ENCODE data around the gene SPI1.

Gene SPI1

GRCh38 chr11:47357985-47358730, 20.2 kb downstream of the SPI1 start:
- no peak for DNase-seq (ENCODE audit: low spot score)

- DNase-seq (ENCODE audit: low spot score) = no peak
Measured at GRCh38 chr11:47356998-47357329, 21.4 kb downstream of the SPI1 start.

DNA sequence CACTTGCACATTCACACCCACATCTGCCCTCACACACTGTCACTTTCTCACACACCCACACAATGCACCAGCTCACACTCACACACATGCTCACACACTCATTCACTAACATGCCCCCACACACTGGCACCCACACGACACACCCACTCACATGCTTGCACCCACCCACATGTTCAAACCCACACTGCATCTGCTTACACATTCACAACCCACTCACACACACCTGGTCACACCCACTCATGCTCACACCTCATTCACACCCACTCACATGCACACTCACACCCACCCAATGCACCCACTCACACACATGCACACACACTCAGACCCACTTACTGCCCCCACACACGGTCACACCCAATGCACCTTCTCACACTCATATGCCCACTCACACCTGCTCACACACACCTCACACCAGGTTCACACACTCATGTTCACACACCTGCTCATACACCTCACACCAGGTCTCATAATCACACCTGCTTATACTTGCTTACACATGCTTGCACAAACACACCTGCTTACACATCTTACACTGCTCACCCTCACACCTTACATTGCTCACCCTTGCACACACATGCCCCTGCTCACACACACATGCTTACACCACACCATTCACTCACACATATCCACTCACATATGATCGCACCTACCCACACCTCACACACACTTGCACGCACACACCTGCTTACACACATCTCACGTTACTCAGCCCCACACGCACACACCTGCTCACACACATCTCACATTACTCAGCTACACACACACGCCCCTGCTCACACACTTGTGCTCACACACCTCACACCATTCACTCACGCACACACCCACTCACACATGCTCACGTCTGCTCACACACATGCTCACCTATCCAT, 22.0 kb downstream of the SPI1 start:
- no peak for DNase-seq (ENCODE audit: low spot score)

DNA sequence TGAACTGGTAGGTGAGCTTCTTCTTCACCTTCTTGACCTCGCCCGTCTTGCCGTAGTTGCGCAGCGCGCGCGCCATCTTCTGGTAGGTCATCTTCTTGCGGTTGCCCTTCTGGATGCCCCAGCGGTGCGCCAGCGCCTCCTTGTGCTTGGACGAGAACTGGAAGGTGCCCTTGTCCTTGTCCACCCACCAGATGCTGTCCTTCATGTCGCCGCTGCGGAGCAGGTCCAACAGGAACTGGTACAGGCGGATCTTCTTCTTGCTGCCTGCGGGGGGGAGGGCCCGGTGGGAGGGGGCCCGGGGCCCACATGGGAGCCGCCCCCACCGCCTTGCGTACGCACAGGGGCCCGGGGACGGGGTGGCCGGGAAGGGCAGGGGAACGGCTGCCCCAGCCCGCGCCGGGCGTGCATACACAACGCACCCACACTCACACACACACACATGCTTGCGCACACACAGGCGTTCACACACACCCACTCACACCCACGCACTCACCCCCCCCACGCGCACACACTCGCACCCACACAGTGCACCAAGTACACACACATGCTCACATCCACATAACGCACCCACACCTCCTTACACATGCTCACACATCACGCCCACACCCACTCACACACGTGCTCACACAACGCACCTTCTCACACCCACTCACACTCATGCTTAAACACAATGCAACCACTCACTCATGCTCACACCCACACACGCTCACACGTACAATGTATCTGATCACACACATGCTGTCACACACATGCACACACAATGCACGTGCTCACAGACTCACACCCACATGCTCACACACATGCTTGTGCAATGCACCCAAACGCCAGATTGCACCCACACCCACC, 22.8 kb downstream of the SPI1 start:
- DNase-seq (ENCODE audit: low spot score) = peak; percentile 89

DNA sequence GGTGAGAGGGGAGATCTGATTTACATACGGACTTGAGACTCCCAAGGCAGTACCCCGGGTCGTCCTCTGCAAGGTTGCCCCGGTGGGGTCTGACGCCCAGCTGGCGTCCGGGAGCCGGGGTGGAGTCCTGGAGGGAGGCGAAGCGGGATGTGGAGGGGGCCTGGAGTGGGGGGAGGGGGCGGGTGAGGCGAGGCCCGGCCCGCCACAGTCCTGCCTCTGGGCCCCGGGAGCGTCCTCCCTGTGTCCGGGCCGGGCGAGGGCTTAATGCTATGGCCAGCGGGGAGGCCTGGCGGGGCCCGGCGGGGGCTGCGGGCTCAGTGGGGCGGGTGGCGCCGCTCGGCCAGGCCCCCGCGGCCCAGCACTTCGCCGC, 23.4 kb downstream of the SPI1 start:
- DNase-seq (ENCODE audit: low spot score) = no peak

- no peak for DNase-seq (ENCODE audit: low spot score)
Measured at GRCh38 chr11:47353978-47354774, 24.2 kb downstream of the SPI1 start.

GRCh38 chr11:47352556-47352955, 25.8 kb downstream of the SPI1 start, which contains the start of gene MYBPC3:
TSS of gene MYBPC3 (minus strand) at chr11:47352702. CDS start at chr11:47352647, 55 bp downstream.
- no peak for DNase-seq (ENCODE audit: low spot score)

GRCh38 chr11:47351156-47352126, 26.9 kb downstream of the SPI1 start:
- no peak for DNase-seq (ENCODE audit: low spot score)

DNA sequence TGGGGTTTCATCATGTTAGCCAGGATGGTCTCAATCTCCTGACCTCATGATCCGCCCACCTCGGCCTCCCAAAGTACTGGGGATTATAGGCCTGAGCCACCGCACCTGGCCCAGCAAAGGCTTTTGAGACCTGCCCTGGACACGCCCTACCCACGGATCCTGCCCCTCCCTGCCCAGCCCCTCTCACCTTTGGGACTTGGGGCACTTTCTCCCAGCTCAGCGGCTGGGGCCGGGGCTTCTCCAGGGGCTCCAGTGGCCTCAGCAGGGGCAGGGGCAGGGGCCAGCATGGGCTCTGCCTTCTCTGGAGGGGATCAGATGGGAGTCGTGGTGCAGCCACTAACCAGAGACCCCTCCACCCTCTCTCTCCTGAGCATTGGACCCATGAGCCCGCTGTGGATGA, 28.0 kb downstream of the SPI1 start:
- DNase-seq (ENCODE audit: low spot score) = no peak

DNA sequence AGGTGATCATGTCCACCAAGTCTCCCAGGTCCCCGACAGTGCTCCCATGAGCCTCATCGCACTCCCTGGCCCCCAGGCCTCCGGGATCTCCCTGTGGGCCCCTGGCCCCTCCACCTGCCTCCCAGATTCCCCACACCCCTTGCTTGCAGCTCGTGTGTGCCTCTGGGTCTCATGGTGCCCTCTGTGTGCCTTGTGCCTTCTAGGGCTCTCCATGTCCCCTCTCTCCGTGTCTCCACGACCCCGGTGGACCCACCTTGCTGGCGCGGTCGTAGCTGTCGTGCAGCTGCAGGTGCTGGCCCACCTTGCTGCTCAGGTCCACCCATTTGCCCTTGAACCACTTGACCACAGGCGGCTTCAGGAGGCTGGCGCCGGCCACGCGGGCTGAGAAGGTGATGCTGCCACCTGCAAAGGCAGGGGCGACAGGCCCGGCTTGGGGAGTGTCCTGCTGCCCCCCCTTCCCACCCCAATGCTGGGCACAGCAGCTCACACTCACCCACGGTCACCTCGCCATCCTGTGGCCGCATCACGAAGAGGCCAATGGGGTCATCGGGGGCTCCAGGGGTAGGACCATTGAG, 28.7 kb downstream of the SPI1 start:
- no peak for DNase-seq (ENCODE audit: low spot score)

DNA sequence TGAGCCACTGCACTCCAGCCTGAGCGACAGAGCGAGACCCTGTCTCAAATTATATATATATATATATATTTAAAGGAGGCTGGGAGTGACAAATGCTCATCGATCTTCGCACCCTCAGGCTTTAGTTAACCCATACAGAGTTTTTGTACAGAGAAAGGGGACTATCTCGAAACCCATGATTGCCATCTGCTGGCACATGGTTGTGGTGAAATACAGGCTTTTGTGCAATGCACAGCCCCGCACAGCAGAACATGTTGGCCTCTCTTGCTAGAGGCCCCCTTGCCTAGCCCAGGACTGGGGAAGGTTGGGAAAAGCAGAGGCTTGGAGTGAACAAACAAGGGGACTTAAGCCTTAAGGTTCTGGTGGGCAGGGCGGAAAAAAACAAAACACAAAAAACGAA, 29.5 kb downstream of the SPI1 start:
- no peak for DNase-seq (ENCODE audit: low spot score)

- DNase-seq (ENCODE audit: low spot score) = no peak
Measured at GRCh38 chr11:47348131-47348802, 30.1 kb downstream of the SPI1 start.

- no peak for DNase-seq (ENCODE audit: low spot score)
Measured at GRCh38 chr11:47347137-47347536, 31.2 kb downstream of the SPI1 start.

- DNase-seq (ENCODE audit: low spot score) = no peak
Measured at GRCh38 chr11:47345890-47346563, 32.3 kb downstream of the SPI1 start.

DNA sequence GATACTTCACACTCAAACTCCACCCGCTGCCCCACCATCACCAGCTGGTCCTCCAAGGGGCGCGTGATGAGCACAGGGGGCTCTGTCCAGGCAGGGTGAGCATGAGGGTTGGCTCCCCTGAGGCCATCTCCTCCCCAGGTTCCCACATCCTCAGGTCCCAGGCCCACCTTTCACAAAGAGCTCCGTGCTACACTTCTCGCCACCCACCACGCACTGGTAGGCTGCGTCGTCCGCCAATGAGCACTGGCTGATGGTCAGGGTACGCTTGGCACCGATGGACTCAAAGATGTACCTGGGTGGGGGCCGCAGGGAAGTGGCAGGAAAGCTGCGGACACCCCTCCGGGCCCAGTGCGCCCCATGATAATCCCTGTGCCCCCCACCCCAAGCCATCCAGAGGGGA, 35.5 kb downstream of the SPI1 start:
- DNase-seq (ENCODE audit: low spot score) = no peak

- no peak for DNase-seq (ENCODE audit: low spot score)
Measured at GRCh38 chr11:47342036-47342803, 36.1 kb downstream of the SPI1 start.

DNA sequence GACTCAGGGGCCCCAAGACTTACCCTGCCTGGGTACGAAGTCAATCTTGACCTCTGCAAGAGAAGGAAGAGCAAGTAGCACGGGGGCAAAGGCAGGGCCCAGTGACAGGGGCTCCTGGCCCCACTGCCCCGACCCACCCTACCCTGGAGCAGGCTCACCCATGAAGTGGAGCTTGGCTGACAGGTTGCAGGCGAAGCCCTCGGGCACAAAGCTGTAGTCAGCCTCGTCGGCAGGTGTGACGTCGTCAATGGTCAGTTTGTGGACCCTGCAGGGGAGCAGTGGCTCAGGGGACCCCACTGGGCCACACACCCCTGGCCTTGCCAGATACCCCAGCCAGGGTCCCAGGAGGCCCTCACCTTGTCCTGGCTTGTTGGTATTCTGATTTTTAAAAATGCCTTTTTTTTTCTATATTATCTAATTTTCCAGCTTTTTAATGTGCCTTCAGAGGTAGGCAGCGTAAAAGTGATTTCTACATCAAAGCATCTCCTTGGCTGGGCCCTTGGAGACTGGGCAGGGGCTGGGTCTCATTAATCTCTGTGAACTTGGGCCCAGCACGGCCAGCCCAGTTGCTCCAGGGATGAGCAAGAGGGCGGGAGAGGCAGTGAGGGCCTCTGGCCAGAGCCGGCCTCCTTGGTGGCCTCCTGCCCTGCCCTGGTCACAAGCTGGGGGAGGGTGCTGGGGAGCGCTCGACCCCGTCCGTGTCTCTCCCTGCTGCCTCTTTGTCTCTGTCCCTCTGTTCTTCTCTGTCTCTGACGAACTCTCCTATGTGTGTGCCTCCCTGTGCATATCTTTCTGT, 37.2 kb downstream of the SPI1 start:
- no peak for DNase-seq (ENCODE audit: low spot score)
